ENCODE measurements around the gene FRMD8.

Gene FRMD8

GRCh38 chr11:65373839-65374580 is 12.4 kb upstream of the FRMD8 start:
- Histone ChIP-seq H3K9ac (no peak overlapping the region), H3K27me3 (no peaks in the 10 kb centered on the region), H3K4me2 (no peak overlapping the region), H3K9me3 (no peaks in the 10 kb centered on the region), H3K27ac (no peak overlapping the region), H3K4me1 (peaks cover 47% of the 10 kb centered on the region), H3K36me3 (no peaks in the 10 kb centered on the region), H4K20me1 (no peaks in the 10 kb centered on the region), H3K4me3 (no peak overlapping the region)
- TF ChIP-seq Cebpa-rat (IDR thresholded peaks at IDR 0.05) = no peak

DNA sequence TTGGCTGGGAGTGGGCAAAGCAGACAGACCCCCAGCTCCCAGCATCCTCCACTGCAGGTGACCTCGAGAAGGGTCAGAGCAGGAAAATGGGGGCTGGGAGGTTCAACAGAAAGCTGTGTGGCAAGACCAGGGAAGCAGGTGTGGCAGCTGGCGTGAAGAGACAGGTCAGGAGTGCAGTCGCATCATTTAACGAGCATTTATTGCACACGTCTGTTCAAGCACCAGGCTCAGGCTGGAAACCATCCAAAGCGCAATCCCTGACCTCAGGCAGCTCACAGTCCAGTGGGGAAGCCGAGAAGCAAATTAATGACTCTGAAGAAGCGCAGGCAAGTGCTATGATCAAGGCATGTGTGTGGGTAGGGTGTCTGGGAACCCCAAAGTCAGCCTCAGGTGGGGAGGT is 11.4 kb upstream of the FRMD8 start:
- H3K9me3 ChIP-seq = no peaks in the 10 kb centered on the region
- no peak for TF ChIP-seq Cebpa-rat (IDR thresholded peaks at IDR 0.05)
- H4K20me1 ChIP-seq = no peaks in the 10 kb centered on the region
- no peak overlapping the region for H3K4me2 ChIP-seq
- H3K4me1 ChIP-seq = peaks cover 54% of the 10 kb centered on the region
- H3K27me3 ChIP-seq = no peaks in the 10 kb centered on the region
- H3K36me3 ChIP-seq = no peaks in the 10 kb centered on the region
- H3K27ac ChIP-seq = no peak overlapping the region
- H3K9ac ChIP-seq = 0 out of 2 replicates have a peak overlapping the region, but pooled peaks have one; percentile 10
- no peak overlapping the region for H3K4me3 ChIP-seq

DNA sequence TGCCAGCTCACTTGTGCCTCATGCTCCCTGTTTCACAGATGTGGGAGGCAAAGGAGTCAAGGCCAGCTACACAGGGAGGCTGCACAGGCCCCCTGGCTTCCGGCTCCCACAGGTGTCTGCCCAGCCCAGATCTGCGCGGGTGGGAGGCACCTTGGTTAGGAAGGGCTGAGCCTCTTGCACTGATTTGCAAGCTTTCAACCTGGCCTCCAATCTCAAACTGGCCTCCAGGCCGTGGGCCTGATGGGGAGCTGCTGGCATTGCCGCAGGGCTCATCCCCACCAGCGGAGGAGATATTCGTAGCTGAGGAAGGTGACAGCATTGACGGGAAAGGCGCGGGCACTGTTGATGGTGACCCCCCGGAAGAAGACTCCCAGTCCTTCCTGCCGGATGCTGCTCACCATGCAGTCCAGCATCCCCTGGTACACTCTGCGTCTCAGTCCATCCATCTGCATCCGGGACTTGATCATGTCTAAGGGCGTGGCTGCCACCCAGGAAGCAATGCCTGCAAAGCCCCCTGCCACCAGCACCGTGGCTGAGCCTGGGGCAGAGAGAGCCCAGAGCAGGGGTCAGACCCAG is 10.2 kb upstream of the FRMD8 start:
- Histone ChIP-seq H3K27me3 (no peaks in the 10 kb centered on the region), H3K9me3 (no peaks in the 10 kb centered on the region), H3K4me3 (no peak overlapping the region), H3K4me2 (no peak overlapping the region), H3K27ac (no peak overlapping the region), H4K20me1 (no peaks in the 10 kb centered on the region), H3K9ac (no peak overlapping the region; the same call in 1 of the 2 replicates), H3K4me1 (peaks cover 54% of the 10 kb centered on the region), H3K36me3 (no peaks in the 10 kb centered on the region)
- no peak for TF ChIP-seq Cebpa-rat (IDR thresholded peaks at IDR 0.05)

DNA sequence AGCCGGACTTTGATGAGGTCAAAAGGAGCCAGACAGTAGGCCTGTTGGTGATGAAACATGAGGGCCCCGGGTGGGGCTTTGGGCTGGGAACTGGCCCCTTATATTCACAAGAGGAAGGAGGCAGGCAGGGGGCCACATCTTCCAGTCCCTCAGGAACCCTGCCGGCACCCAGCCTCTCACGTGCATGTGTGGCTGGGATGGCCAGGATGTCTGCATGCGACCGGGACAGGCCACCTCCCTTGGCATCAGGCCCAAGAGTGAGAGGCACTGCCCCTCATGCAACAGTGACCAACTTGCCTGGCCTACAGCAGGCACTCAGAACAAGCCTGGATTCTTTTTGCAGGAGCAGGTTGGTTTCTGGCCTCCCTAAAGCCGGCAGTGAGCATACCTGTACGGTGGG is 9.4 kb upstream of the FRMD8 start:
- H3K4me1 ChIP-seq = peaks cover 59% of the 10 kb centered on the region
- peak overlapping the region; percentile 20; the same call in 1 of the 2 replicates for H3K27ac ChIP-seq

DNA sequence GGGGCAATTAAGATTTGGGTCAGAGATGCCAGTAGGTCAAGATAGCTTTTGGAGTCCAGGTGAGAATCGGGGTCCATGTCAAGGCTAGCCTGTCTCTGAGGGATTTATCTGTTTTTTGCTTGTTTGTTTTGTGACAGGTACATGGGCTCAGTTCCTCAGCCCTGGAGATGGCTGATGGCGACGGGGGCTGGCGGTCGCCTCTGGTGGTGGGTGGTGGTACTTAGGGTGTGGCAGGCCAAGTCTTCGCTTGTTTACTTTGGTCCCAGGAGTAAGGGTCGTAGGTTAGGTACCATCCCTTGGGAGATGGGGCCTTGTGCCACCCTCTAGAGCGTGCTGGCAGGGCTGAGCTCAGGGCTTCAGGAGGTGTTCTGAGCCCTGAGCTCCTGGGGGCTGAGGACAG is 8.7 kb upstream of the FRMD8 start:
- peak overlapping the region; percentile 74 for H3K4me2 ChIP-seq
- H3K4me3 ChIP-seq = no peak overlapping the region
- peak overlapping the region; percentile 56; the same call in 1 of the 2 replicates for H3K9ac ChIP-seq
- H3K27ac ChIP-seq = peak overlapping the region; percentile 58
- no peak for TF ChIP-seq Cebpa-rat (IDR thresholded peaks at IDR 0.05)
- H4K20me1 ChIP-seq = no peaks in the 10 kb centered on the region
- peaks cover 62% of the 10 kb centered on the region for H3K4me1 ChIP-seq
- H3K9me3 ChIP-seq = no peaks in the 10 kb centered on the region
- H3K36me3 ChIP-seq = no peaks in the 10 kb centered on the region
- no peaks in the 10 kb centered on the region for H3K27me3 ChIP-seq

More for the DNA sequence above, 9.4 kb upstream of the FRMD8 start:
- no peaks in the 10 kb centered on the region for H4K20me1 ChIP-seq
- H3K9me3 ChIP-seq = no peaks in the 10 kb centered on the region
- H3K4me3 ChIP-seq = no peak overlapping the region
- H3K9ac ChIP-seq = peak overlapping the region; percentile 56; the same call in 1 of the 2 replicates
- H3K4me2 ChIP-seq = peak overlapping the region; percentile 74
- no peaks in the 10 kb centered on the region for H3K27me3 ChIP-seq
- no peak for TF ChIP-seq Cebpa-rat (IDR thresholded peaks at IDR 0.05)
- no peaks in the 10 kb centered on the region for H3K36me3 ChIP-seq

GRCh38 chr11:65378208-65378927 is 8.1 kb upstream of the FRMD8 start:
- TF ChIP-seq Cebpa-rat (IDR thresholded peaks at IDR 0.05) = no peak
- Histone ChIP-seq H3K4me3 (no peak overlapping the region), H3K36me3 (no peaks in the 10 kb centered on the region), H4K20me1 (no peaks in the 10 kb centered on the region), H3K27me3 (no peaks in the 10 kb centered on the region), H3K4me2 (peak overlapping the region; percentile 74), H3K9ac (peak overlapping the region; percentile 56), H3K4me1 (peaks cover 68% of the 10 kb centered on the region), H3K27ac (peak overlapping the region; percentile 58), H3K9me3 (no peaks in the 10 kb centered on the region)

DNA sequence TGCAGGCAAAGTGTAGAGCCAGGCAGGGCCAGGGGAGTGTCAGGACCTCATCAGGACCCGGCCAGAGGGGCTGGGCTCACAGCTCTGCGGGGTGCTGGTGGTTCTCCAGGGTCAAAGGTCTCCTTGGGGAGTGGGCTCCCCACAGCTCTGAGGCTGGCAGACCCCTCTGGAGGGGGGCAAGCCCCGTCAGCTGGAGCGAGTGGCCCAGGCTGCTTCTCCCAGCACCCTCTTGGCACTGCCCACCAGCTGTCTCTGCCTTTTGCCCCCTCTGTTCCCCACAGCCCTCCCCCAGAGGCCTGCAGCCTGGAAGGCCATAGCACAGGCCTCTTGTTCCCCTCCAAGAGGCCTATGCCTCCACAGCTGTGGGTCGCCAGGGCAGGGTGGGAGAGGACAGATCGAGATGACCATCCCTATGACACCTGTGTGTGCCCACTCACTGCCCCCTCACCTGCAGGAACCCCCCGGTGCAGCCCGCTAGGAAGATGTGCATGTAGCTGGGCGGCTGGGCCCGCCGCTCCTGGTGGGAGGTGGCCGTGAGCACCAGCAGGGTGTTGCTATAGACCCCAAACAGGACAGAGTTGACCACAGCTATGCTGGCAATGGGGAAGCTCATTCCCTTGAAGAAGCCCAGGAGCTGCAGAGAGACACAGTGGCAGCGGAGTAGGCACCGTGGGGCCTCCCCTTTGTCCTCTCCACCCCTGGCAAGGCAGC is 7.4 kb upstream of the FRMD8 start:
- Histone ChIP-seq H3K27ac (peak overlapping the region; percentile 94), H3K4me3 (no peak overlapping the region), H3K36me3 (no peaks in the 10 kb centered on the region), H4K20me1 (no peaks in the 10 kb centered on the region), H3K9ac (peak overlapping the region; percentile 56), H3K4me1 (peaks cover 75% of the 10 kb centered on the region), H3K9me3 (no peaks in the 10 kb centered on the region), H3K4me2 (peak overlapping the region; percentile 74), H3K27me3 (no peaks in the 10 kb centered on the region)
- no peak for TF ChIP-seq Cebpa-rat (IDR thresholded peaks at IDR 0.05)

- no peaks in the 10 kb centered on the region for H4K20me1 ChIP-seq
- no peaks in the 10 kb centered on the region for H3K36me3 ChIP-seq
- peaks cover 82% of the 10 kb centered on the region for H3K4me1 ChIP-seq
- H3K9me3 ChIP-seq = no peaks in the 10 kb centered on the region
- no peak overlapping the region for H3K4me3 ChIP-seq
- no peaks in the 10 kb centered on the region for H3K27me3 ChIP-seq
- TF ChIP-seq Cebpa-rat (IDR thresholded peaks at IDR 0.05) = no peak
- H3K9ac ChIP-seq = peak overlapping the region; percentile 91; the same call in 1 of the 2 replicates
- peak overlapping the region; percentile 99 for H3K4me2 ChIP-seq
- peak overlapping the region; percentile 94 for H3K27ac ChIP-seq
These were observed 6.6 kb upstream of the FRMD8 start for GRCh38 chr11:65379698-65380459.

Data from BLaER1 (cell line).